GM11168 (cell line): Measurements from ENCODE around the gene MYRIP.
"Not testable (repeated sequence)": the region's sequence is repeated elsewhere in the genome, so short reads cannot be mapped to it uniquely, and the experiment has no call there.

Experiments used
- in situ Hi-C: fragments of 300-500 bp; cut with MboI; formaldehyde crosslinking; loops from one replicate; pipeline ENCODE4 v1.12.0; 2022; ENCODE audit warnings: low sequenced_read_pairs; ENCODE audit not compliant: unreplicated experiment

Gene MYRIP

GRCh38 chr3:40070816-40071215 lies 261.4 kb downstream of the MYRIP start:
- in situ Hi-C loops = no loop called here

GRCh38 chr3:40071683-40072238 lies 262.4 kb downstream of the MYRIP start:
- in situ Hi-C loops = no loop called here

- in situ Hi-C loops = no loop called here
Measured at GRCh38 chr3:40073310-40074007, 264.1 kb downstream of the MYRIP start.

- in situ Hi-C loops = not testable (repeated sequence)
Measured at GRCh38 chr3:40077139-40077538, 267.7 kb downstream of the MYRIP start.

GRCh38 chr3:40077828-40078492 lies 268.6 kb downstream of the MYRIP start:
- in situ Hi-C loops = not testable (repeated sequence)

GRCh38 chr3:40078590-40078989 lies 269.2 kb downstream of the MYRIP start:
- in situ Hi-C loops = no loop called here

GRCh38 chr3:40079203-40079846 lies 269.9 kb downstream of the MYRIP start:
- in situ Hi-C loops = no loop called here

- in situ Hi-C loops = no loop called here
Measured at GRCh38 chr3:40079847-40080240, 270.4 kb downstream of the MYRIP start.

GRCh38 chr3:40083066-40083465 lies 273.7 kb downstream of the MYRIP start:
- in situ Hi-C loops = no loop called here

- in situ Hi-C loops = not testable (repeated sequence)
Measured at GRCh38 chr3:40084424-40084823, 275.0 kb downstream of the MYRIP start.

GRCh38 chr3:40086890-40087883 lies 277.8 kb downstream of the MYRIP start:
- in situ Hi-C loops = no loop called here

- in situ Hi-C loops = no loop called here
Measured at GRCh38 chr3:40088527-40089170, 279.2 kb downstream of the MYRIP start.

- in situ Hi-C loops = no loop called here
Measured at GRCh38 chr3:40096661-40097111, 287.3 kb downstream of the MYRIP start.

- in situ Hi-C loops = no loop called here
Measured at GRCh38 chr3:40097131-40098117, 288.0 kb downstream of the MYRIP start.

- in situ Hi-C loops = no loop called here
Measured at GRCh38 chr3:40098261-40098759, 288.9 kb downstream of the MYRIP start.

GRCh38 chr3:40099871-40100270 lies 290.5 kb downstream of the MYRIP start:
- in situ Hi-C loops = no loop called here

GRCh38 chr3:40102182-40102581 lies 292.8 kb downstream of the MYRIP start:
- in situ Hi-C loops = no loop called here

GRCh38 chr3:40103829-40104228 lies 294.4 kb downstream of the MYRIP start:
- in situ Hi-C loops = no loop called here
